ENCODE measurements around the gene DRD2.

Gene DRD2

DNA sequence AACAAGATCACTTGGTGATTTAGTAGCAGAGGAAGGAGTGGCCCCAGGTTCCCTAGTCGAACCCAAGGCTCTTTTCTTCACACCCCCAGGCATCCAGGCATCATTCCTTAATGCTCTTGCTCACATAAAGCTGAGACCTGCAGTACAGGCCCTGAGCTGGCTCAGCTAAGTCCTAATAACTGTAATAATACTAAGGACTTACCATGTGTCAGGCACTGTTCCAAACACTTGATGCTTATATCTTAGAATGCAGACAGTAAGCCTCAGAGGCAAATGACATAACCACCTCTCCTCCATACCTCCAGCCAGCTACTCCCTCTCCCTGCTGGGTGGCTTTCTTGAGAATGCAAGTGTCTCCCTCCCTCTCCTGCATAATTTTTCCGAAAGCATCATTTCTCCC is 54.4 kb downstream of the DRD2 start:
- H3K4me3 ChIP-seq (ENCODE audit: low read depth, low read length) = no peak overlapping the region
- DNase-seq = no peak
- H3K27me3 ChIP-seq (replicated peaks) = no peaks in the 10 kb centered on the region
- TF ChIP-seq, protein P1, sequence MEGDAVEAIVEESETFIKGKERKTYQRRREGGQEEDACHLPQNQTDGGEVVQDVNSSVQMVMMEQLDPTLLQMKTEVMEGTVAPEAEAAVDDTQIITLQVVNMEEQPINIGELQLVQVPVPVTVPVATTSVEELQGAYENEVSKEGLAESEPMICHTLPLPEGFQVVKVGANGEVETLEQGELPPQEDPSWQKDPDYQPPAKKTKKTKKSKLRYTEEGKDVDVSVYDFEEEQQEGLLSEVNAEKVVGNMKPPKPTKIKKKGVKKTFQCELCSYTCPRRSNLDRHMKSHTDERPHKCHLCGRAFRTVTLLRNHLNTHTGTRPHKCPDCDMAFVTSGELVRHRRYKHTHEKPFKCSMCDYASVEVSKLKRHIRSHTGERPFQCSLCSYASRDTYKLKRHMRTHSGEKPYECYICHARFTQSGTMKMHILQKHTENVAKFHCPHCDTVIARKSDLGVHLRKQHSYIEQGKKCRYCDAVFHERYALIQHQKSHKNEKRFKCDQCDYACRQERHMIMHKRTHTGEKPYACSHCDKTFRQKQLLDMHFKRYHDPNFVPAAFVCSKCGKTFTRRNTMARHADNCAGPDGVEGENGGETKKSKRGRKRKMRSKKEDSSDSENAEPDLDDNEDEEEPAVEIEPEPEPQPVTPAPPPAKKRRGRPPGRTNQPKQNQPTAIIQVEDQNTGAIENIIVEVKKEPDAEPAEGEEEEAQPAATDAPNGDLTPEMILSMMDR (IDR thresholded peaks at IDR 0.05; ENCODE audit: low read depth, low read length, missing control alignments) = no peak
- H3K27ac ChIP-seq = no peak overlapping the region
- in situ Hi-C loops (cut with HindIII; ENCODE audit: low pct_ligation_motif_present, low sequenced_read_pairs) = no loop called here
- no peaks in the 10 kb centered on the region for H3K36me3 ChIP-seq (replicated peaks)

DNA sequence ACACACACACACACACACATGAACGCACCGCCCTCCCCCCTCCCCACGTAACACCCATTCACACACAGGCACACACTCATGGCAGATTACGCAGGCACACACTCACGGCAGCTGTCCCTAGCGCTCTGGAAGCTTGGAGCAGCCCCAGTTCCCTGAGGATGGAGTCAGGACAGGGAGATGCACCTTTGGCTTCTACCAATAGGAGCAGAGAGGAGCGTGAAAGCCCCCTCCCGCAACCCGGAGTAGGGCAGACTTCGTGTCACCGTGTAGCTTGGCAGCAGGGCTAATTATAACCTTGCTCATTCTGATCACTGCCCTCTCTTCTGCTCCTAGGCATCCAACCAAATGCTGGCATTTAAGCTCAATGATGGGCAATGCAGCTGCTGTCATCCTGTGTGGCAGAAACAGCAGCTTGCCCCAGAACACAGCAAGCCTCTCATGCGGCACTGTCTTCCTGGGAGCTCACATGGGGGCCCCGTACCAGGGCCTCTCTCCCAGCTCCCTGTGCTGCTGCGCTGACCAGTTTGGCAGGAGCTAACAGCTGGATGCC is 55.7 kb downstream of the DRD2 start:
- no peaks in the 10 kb centered on the region for H3K36me3 ChIP-seq (replicated peaks)

DNA sequence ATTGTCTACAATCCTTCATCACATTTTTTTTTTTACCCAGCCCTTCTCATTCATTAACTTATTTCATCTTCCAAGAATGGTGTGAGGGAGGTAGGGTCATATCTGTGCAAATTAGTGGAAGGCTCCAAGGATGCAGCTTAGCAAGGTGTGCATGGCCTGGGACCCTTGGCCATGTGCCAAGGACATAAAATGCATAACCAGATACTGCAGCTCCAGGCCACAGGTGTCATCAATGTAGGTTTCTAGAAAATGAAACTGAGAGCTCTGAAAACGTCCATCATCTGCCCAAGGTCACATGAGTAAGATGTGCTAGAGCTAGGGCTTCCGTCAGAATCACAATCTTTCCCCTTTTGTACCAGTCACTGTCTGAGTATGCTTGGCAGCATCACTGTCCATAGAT is 57.8 kb downstream of the DRD2 start:
- no peaks in the 10 kb centered on the region for H3K36me3 ChIP-seq (replicated peaks)
- DNase-seq = no peak
- H3K27me3 ChIP-seq (replicated peaks) = no peaks in the 10 kb centered on the region
- no peak overlapping the region for H3K27ac ChIP-seq
- in situ Hi-C loops (cut with HindIII; ENCODE audit: low pct_ligation_motif_present, low sequenced_read_pairs) = no loop called here
- no peak overlapping the region for H3K4me3 ChIP-seq (ENCODE audit: low read depth, low read length)
- TF ChIP-seq, protein P1 (IDR thresholded peaks at IDR 0.05; ENCODE audit: low read depth, low read length, missing control alignments) = no peak

More for the DNA sequence above, 55.7 kb downstream of the DRD2 start:
- no peak for DNase-seq
- Histone ChIP-seq H3K27ac (no peak overlapping the region), H3K4me3 (ENCODE audit: low read depth, low read length) (no peak overlapping the region), H3K27me3 (replicated peaks) (no peaks in the 10 kb centered on the region)
- in situ Hi-C loops (cut with HindIII; ENCODE audit: low pct_ligation_motif_present, low sequenced_read_pairs) = no loop called here
- TF ChIP-seq, protein P1 (IDR thresholded peaks at IDR 0.05; ENCODE audit: low read depth, low read length, missing control alignments) = no peak

DNA sequence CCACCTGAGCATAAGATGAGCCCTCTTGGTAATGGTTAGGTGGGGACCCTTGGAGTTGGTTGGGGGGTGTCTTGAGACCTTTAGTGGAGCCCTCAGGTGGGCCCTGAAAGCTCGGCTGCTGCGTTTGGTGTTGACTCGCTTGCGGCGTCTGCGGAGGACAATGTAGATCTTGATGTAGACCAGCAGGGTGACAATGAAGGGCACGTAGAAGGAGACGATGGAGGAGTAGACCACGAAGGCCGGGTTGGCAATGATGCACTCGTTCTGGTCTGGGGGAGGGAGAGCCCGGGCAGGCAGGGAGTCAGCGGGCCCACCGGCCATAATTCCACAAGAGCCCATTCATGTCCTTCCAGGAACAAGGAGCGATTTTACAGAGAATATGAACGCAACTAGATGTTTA is 59.9 kb downstream of the DRD2 start:
- no peaks in the 10 kb centered on the region for H3K36me3 ChIP-seq (replicated peaks)

DNA sequence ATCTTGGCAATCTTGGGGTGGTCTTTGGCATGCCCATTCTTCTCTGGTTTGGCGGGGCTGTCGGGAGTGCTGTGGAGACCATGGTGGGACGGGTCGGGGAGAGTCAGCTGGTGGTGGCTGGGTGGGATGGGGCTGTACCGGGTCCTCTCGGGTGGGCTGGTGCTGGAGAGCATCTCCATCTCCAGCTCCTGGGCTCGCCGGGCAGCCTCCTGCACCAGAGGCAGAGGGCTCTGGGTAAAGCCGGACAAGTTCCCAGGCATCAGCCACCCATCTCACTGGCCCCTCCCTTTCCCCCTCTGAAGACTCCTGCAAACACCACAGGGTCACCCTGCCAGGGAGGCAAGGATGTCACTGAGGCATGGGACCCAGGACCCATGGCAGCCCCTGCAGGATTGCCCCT is 62.5 kb downstream of the DRD2 start:
- Histone ChIP-seq H3K27me3 (replicated peaks) (no peaks in the 10 kb centered on the region), H3K27ac (no peak overlapping the region), H3K36me3 (replicated peaks) (no peaks in the 10 kb centered on the region), H3K4me3 (ENCODE audit: low read depth, low read length) (no peak overlapping the region)
- in situ Hi-C loops (cut with HindIII; ENCODE audit: low pct_ligation_motif_present, low sequenced_read_pairs) = no loop called here
- DNase-seq = no peak
- TF ChIP-seq, protein P1 (IDR thresholded peaks at IDR 0.05; ENCODE audit: low read depth, low read length, missing control alignments) = no peak

More for the DNA sequence above, 59.9 kb downstream of the DRD2 start:
- TF ChIP-seq, protein P1 (IDR thresholded peaks at IDR 0.05; ENCODE audit: low read depth, low read length, missing control alignments) = no peak
- no peak overlapping the region for H3K4me3 ChIP-seq (ENCODE audit: low read depth, low read length)
- no peaks in the 10 kb centered on the region for H3K27me3 ChIP-seq (replicated peaks)
- no peak overlapping the region for H3K27ac ChIP-seq
- no peak for DNase-seq
- in situ Hi-C loops (cut with HindIII; ENCODE audit: low pct_ligation_motif_present, low sequenced_read_pairs) = no loop called here

DNA sequence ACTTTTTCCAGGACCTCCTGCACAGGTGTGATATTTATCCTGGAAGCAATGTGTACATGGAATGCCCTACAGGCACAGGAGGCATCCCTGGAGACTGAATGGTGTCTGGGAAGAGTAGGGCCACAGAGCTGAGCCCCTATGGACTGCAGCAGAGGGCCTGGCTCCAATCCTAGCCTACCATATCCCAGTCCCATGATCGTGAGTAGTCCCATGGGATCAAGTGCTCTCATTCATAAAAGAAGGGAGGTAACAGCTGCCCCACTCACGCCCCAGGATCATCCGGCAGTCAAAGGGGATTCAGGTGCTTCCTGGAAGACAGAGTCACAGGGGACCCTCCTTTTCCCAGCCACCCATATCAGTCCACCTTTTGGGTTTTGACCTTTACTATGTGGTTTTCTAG is 63.7 kb downstream of the DRD2 start:
- no peak for DNase-seq
- Histone ChIP-seq H3K27ac (no peak overlapping the region), H3K27me3 (replicated peaks) (no peaks in the 10 kb centered on the region), H3K4me3 (ENCODE audit: low read depth, low read length) (no peak overlapping the region), H3K36me3 (replicated peaks) (no peaks in the 10 kb centered on the region)
- in situ Hi-C loops (cut with HindIII; ENCODE audit: low pct_ligation_motif_present, low sequenced_read_pairs) = no loop called here
- TF ChIP-seq, protein P1 (IDR thresholded peaks at IDR 0.05; ENCODE audit: low read depth, low read length, missing control alignments) = no peak
